Cardiac muscle cell (in vitro differentiated cells and primary cell): ENCODE results near the gene LAMTOR4. TPM values are rescaled to one million over a fixed set of nuclear protein-coding genes. Genes with fewer than 3 reads are reported as not detected.
"Not testable (repeated sequence)": the region's sequence is repeated elsewhere in the genome, so short reads cannot be mapped to it uniquely, and the experiment has no call there.

Experiments
- DNase-seq, 2 donors: peaks; one replicate each; pipeline versions ENCODE4 v3.0.0 to v3.0.0-alpha.2; 2010 to 2017; ENCODE audit warnings: low read depth in 1 of 2, low spot score in 1 of 2
- H3K27ac ChIP-seq: fragments of 200-600 bp; sonication (generic); 2 replicates; pipeline ENCODE4 v1.5.1; 2016
- H3K27me3 ChIP-seq: fragments of 200-600 bp; sonication (generic); 2 replicates; pipeline ENCODE4 v1.6.0; 2016; ENCODE audit warnings: control low read depth
- H3K36me3 ChIP-seq: fragments of 200-600 bp; sonication (generic); 2 replicates; pipeline ENCODE4 v1.5.1; 2016; ENCODE audit warnings: control low read depth
- H3K4me1 ChIP-seq: fragments of 200-600 bp; sonication (generic); 2 replicates; pipeline ENCODE4 v1.8.1; 2017; ENCODE audit warnings: low read depth, mild to moderate bottlenecking, mixed run types
- H3K4me3 ChIP-seq: fragments of 200-600 bp; sonication (generic); 2 replicates; pipeline ENCODE4 v1.5.1; 2016; ENCODE audit warnings: mild to moderate bottlenecking
- H3K9me3 ChIP-seq: fragments of 200-600 bp; sonication (generic); 2 replicates; pipeline ENCODE4 v1.5.1; 2017; ENCODE audit warnings: low read depth, mild to moderate bottlenecking, control low read depth
- polyA plus RNA-seq: library from polyadenylated mRNA; unstranded; fragments of >200 nt; fragmentation: Nextera tagmentation; extraction: Ambion mirVana; gene quantifications from 2 replicates; pipeline ENCODE4 v1.2.1, GENCODE V29; 2016
- total RNA-seq: library from RNA; depleted of rRNA; stranded (reverse); fragments of >200 nt; gene quantifications from 2 replicates; pipeline ENCODE4 v1.2.3, GENCODE V29; 2016
- TF ChIP-seq, protein P1 (sequence below): IDR thresholded peaks from 2 replicates; pipeline ENCODE4 v1.5.1; 2012; ENCODE audit warnings: low read depth, mild to moderate bottlenecking, low read length

LAMTOR4 gene
- total and polyA plus RNA-seq, 2 experiments from 2014 or later: 199 to 280 TPM

DNA sequence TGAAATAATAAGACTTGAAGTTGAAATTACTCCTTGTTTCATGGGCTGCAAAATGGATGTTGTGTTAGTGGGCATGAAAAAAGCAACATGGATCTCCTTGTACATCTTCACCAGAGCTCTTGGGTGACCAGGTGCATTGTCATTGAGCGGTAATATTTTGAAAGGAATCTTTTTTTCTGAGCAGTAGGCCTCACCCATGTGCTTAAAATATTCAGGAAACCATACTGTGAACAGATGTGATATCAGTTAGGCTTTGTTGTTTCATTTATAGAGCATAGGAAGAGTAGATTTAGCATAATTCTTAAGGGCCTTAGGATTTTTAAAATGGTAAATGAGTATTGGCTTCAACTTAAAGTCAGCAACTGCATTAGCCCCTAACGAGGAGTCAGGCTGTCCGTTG, 44.3 kb downstream of the LAMTOR4 start:
- TF ChIP-seq, protein P1, sequence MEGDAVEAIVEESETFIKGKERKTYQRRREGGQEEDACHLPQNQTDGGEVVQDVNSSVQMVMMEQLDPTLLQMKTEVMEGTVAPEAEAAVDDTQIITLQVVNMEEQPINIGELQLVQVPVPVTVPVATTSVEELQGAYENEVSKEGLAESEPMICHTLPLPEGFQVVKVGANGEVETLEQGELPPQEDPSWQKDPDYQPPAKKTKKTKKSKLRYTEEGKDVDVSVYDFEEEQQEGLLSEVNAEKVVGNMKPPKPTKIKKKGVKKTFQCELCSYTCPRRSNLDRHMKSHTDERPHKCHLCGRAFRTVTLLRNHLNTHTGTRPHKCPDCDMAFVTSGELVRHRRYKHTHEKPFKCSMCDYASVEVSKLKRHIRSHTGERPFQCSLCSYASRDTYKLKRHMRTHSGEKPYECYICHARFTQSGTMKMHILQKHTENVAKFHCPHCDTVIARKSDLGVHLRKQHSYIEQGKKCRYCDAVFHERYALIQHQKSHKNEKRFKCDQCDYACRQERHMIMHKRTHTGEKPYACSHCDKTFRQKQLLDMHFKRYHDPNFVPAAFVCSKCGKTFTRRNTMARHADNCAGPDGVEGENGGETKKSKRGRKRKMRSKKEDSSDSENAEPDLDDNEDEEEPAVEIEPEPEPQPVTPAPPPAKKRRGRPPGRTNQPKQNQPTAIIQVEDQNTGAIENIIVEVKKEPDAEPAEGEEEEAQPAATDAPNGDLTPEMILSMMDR: no peak
- H3K4me1 ChIP-seq: peaks cover 30% of the 10 kb centered on the region
- no peaks in the 10 kb centered on the region for H3K27me3 ChIP-seq
- H3K4me3 ChIP-seq: no peak overlapping the region
- H3K36me3 ChIP-seq: no peaks in the 10 kb centered on the region
- no peak overlapping the region for H3K27ac ChIP-seq
- no peak for DNase-seq
- H3K9me3 ChIP-seq: no peaks in the 10 kb centered on the region

DNA sequence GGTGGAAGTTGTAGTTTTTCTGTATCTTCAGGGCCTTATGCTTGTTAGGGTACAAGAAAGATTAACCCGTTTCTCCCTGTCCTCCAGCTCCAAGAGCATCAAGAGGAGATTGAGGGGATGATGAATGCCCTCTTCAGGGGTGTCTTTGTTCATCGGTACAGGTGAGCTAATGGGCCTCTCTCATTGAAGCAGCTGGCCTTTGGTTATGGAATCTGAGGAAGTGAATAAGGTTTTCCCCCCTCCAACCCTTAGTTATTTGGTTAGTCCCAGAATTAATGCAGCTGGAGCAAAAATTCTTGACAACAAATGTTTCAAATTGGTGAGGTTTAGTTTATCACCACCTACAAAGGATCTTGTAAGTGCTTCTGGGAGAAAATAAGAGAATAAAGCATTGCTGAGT, 46.5 kb downstream of the LAMTOR4 start:
- peaks cover 23% of the 10 kb centered on the region for H3K4me1 ChIP-seq
- DNase-seq: no peak
- TF ChIP-seq, protein P1: no peak
- no peaks in the 10 kb centered on the region for H3K27me3 ChIP-seq
- H3K9me3 ChIP-seq: no peaks in the 10 kb centered on the region
- no peak overlapping the region for H3K27ac ChIP-seq
- no peaks in the 10 kb centered on the region for H3K36me3 ChIP-seq
- no peak overlapping the region for H3K4me3 ChIP-seq

GRCh38 chr7:100195901-100196322, 47.2 kb downstream of the LAMTOR4 start:
- not testable (repeated sequence) for H3K27ac ChIP-seq, H3K36me3 ChIP-seq, H3K9me3 ChIP-seq, DNase-seq, H3K27me3 ChIP-seq, H3K4me3 ChIP-seq
- H3K4me1 ChIP-seq: peaks cover 19% of the 10 kb centered on the region

GRCh38 chr7:100198266-100198665, 49.5 kb downstream of the LAMTOR4 start:
- DNase-seq: no peak
- no peaks in the 10 kb centered on the region for H3K27me3 ChIP-seq

GRCh38 chr7:100200693-100201092, 52.0 kb downstream of the LAMTOR4 start:
- no peak for DNase-seq
- no peaks in the 10 kb centered on the region for H3K27me3 ChIP-seq

More at GRCh38 chr7:100198266-100198665, 49.5 kb downstream of the LAMTOR4 start:
- TF ChIP-seq, protein P1: no peak
- no peak overlapping the region for H3K27ac ChIP-seq
- H3K9me3 ChIP-seq: no peaks in the 10 kb centered on the region
- peaks cover 6% of the 10 kb centered on the region for H3K4me1 ChIP-seq
- no peak overlapping the region for H3K4me3 ChIP-seq
- H3K36me3 ChIP-seq: no peaks in the 10 kb centered on the region

More at GRCh38 chr7:100200693-100201092, 52.0 kb downstream of the LAMTOR4 start:
- no peak overlapping the region for H3K27ac ChIP-seq
- H3K4me1 ChIP-seq: peaks cover 6% of the 10 kb centered on the region
- TF ChIP-seq, protein P1: no peak
- no peak overlapping the region for H3K4me3 ChIP-seq
- H3K36me3 ChIP-seq: no peaks in the 10 kb centered on the region
- H3K9me3 ChIP-seq: no peaks in the 10 kb centered on the region

Other genes starting within 250 kb of the LAMTOR4 start
- gene TRIM4, start 229.4 kb upstream of the LAMTOR4 start, total RNA-seq: 3.1 and 6.0 TPM in 2 replicates
- 4.0 and 4.2 TPM in 2 replicates for gene TRIM4, start 229.4 kb upstream of the LAMTOR4 start, polyA plus RNA-seq
- not detected in 2 replicates for gene GJC3, start 219.3 kb upstream of the LAMTOR4 start, total RNA-seq
- gene GJC3, start 219.3 kb upstream of the LAMTOR4 start, polyA plus RNA-seq: not detected in 2 replicates
- 0.39 TPM in 1 of 2 replicates, not detected in the other for gene AZGP1, start 172.9 kb upstream of the LAMTOR4 start, total RNA-seq
- not detected in 2 replicates for gene AZGP1, start 172.9 kb upstream of the LAMTOR4 start, polyA plus RNA-seq
- gene ZKSCAN1, start 133.3 kb upstream of the LAMTOR4 start, total RNA-seq: 17.4 and 33.7 TPM in 2 replicates
- gene ZKSCAN1, start 133.3 kb upstream of the LAMTOR4 start, polyA plus RNA-seq: 22.3 and 38.1 TPM in 2 replicates
- gene ZSCAN21, start 99.1 kb upstream of the LAMTOR4 start, total RNA-seq: 23.3 and 24.3 TPM in 2 replicates
- gene ZSCAN21, start 99.1 kb upstream of the LAMTOR4 start, polyA plus RNA-seq: 11.3 and 22.5 TPM in 2 replicates
- gene ZNF3, start 67.2 kb upstream of the LAMTOR4 start, total RNA-seq: 35.0 and 45.5 TPM in 2 replicates
- 37.2 and 53.6 TPM in 2 replicates for gene ZNF3, start 67.2 kb upstream of the LAMTOR4 start, polyA plus RNA-seq
- 69.6 and 80.0 TPM in 2 replicates for gene COPS6, start 59.9 kb upstream of the LAMTOR4 start, total RNA-seq
- 277 and 315 TPM in 2 replicates for gene COPS6, start 59.9 kb upstream of the LAMTOR4 start, polyA plus RNA-seq
- 68.9 and 88.3 TPM in 2 replicates for gene MCM7, start 47.5 kb upstream of the LAMTOR4 start, total RNA-seq
- gene MCM7, start 47.5 kb upstream of the LAMTOR4 start, polyA plus RNA-seq: 77.2 and 105 TPM in 2 replicates
- 31.7 and 35.2 TPM in 2 replicates for gene AP4M1, start 47.3 kb upstream of the LAMTOR4 start, total RNA-seq
- 15.8 and 29.3 TPM in 2 replicates for gene AP4M1, start 47.3 kb upstream of the LAMTOR4 start, polyA plus RNA-seq
- gene TAF6, start 29.6 kb upstream of the LAMTOR4 start, total RNA-seq: 104 and 163 TPM in 2 replicates
- 99.4 and 112 TPM in 2 replicates for gene TAF6, start 29.6 kb upstream of the LAMTOR4 start, polyA plus RNA-seq
- gene CNPY4, start 29.3 kb upstream of the LAMTOR4 start, total RNA-seq: 13.8 and 16.8 TPM in 2 replicates
- gene CNPY4, start 29.3 kb upstream of the LAMTOR4 start, polyA plus RNA-seq: 18.4 and 18.9 TPM in 2 replicates
- gene MBLAC1, start 22.0 kb upstream of the LAMTOR4 start, total RNA-seq: 3.7 and 4.2 TPM in 2 replicates
- 4.3 and 5.1 TPM in 2 replicates for gene MBLAC1, start 22.0 kb upstream of the LAMTOR4 start, polyA plus RNA-seq
- 14.2 and 22.7 TPM in 2 replicates for gene TRAPPC14, start 9.8 kb downstream of the LAMTOR4 start, total RNA-seq
- 10.4 and 25.0 TPM in 2 replicates for gene TRAPPC14, start 9.8 kb downstream of the LAMTOR4 start, polyA plus RNA-seq
- 2.0 and 5.0 TPM in 2 replicates for gene GAL3ST4, start 19.7 kb downstream of the LAMTOR4 start, total RNA-seq
- gene GAL3ST4, start 19.7 kb downstream of the LAMTOR4 start, polyA plus RNA-seq: 3.8 and 5.0 TPM in 2 replicates
- 37.4 and 47.9 TPM in 2 replicates for gene GPC2, start 28.5 kb downstream of the LAMTOR4 start, total RNA-seq
- 29.8 and 32.1 TPM in 2 replicates for gene GPC2, start 28.5 kb downstream of the LAMTOR4 start, polyA plus RNA-seq
- gene STAG3, start 29.0 kb downstream of the LAMTOR4 start, total RNA-seq: 1.6 and 2.0 TPM in 2 replicates
- 5.8 and 6.8 TPM in 2 replicates for gene STAG3, start 29.0 kb downstream of the LAMTOR4 start, polyA plus RNA-seq
- gene PVRIG, start 71.0 kb downstream of the LAMTOR4 start, total RNA-seq: 0.15 TPM in 1 of 2 replicates, not detected in the other
- gene PVRIG, start 71.0 kb downstream of the LAMTOR4 start, polyA plus RNA-seq: 0.67 and 2.3 TPM in 2 replicates
- not detected in 2 replicates for gene SPDYE3, start 158.8 kb downstream of the LAMTOR4 start, total RNA-seq
- gene SPDYE3, start 158.8 kb downstream of the LAMTOR4 start, polyA plus RNA-seq: 6.7 and 8.9 TPM in 2 replicates
- gene PILRB, start 209.2 kb downstream of the LAMTOR4 start, total RNA-seq: 28.5 and 29.1 TPM in 2 replicates
- 29.2 and 31.0 TPM in 2 replicates for gene PILRB, start 209.2 kb downstream of the LAMTOR4 start, polyA plus RNA-seq
- gene PILRA, start 224.6 kb downstream of the LAMTOR4 start, total RNA-seq: 2.9 and 3.1 TPM in 2 replicates
- 2.3 and 4.0 TPM in 2 replicates for gene PILRA, start 224.6 kb downstream of the LAMTOR4 start, polyA plus RNA-seq